ENCODE data around the gene ARHGAP1.

DNA sequence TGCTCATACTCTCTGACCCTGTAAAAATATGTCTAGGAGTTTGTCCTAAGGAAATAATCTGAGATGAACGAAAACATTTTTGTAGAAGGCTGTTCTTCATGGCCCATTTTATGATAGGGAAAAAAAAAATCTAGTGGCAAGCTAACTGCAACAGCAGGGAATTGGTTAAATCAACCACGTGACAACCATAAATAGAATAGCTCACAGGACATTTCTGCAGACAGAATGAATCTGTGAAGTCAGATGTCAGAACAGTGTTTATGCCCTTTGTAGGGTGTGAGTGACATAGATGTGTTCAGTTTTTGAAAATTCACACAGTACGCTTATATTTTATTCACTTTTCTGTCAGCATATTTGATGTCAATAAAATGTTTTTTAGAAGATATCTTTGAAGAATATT is 16.1 kb downstream of the ARHGAP1 start:
- TF ChIP-seq FOXM1 (IDR thresholded peaks at IDR 0.05; ENCODE audit: borderline replicate concordance), result no peak
- no peak for TF ChIP-seq TARDBP (IDR thresholded peaks at IDR 0.05)
